Fibroblast of skin of back (primary cell): ENCODE data around the gene CDKL2.
A peak's percentile ranks its signal among the peaks of the same experiment; 100 is the strongest.
"Not testable (repeated sequence)": the region's sequence is repeated elsewhere in the genome, so short reads cannot be mapped to it uniquely, and the experiment has no call there.

Source experiments
- DNase-seq: peaks from one replicate; pipeline ENCODE4 v3.0.0-alpha.2; 2013

The CDKL2 gene

DNA sequence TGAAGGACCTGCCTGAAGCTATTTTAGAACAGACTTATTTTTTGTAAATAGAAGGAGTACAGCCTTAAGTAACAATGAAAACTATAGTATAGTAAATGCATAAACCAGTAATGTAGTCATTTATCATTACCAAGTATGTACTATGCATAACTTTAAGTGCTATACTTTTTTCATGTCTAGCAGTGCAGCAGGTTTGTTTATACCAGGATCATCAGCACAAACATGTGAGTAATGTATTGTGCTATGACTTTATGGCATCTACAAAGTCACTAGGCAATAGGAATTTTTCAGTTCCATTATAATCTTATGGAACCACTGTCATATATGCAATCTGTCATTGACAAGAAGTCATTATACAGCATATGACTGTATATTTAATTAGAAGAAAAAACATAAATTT is 77.9 kb downstream of the CDKL2 start:
- DNase-seq = no peak

DNA sequence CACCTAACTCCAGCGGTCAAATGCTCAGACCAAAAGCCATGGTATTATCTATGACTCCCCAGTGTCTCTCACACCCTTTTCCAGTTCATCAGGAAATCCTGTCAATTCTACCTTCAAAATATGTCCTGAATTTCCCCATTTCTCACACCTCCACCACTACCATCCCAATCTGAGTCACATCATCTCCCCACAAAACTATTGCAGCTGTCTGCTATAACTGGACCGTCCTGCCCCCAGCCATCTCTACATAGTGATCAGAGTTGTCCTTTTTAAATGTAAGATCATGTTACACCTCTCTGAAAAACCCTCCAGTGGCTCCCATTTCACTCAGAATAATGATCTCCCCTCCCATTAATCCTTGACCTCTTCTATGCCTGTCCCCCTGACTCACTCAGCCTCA is 81.3 kb downstream of the CDKL2 start:
- DNase-seq = no peak

GRCh38 chr4:75547647-75548387 is 82.5 kb downstream of the CDKL2 start:
- peak; percentile 32 for DNase-seq

GRCh38 chr4:75545526-75545925 is 84.8 kb downstream of the CDKL2 start:
- peak; percentile 41 for DNase-seq

DNA sequence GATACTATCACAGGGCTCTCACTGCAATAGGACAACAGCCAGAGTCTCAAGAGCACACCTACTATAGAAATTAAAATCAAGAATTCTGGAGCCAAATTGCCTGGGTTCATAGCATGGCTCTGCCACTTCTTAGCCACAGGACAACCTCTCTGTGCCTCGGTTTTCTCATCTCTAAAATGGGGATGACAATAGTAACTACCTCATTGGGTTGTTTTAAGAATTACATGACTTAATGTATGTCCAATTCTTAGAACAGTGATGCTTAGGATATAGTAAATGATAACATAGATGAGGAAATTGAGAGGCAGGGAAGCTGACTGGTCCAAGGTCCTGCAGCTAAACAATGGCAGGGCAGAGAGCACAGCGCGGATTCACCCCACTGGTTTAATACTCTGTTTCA is 85.5 kb downstream of the CDKL2 start:
- DNase-seq = no peak

DNA sequence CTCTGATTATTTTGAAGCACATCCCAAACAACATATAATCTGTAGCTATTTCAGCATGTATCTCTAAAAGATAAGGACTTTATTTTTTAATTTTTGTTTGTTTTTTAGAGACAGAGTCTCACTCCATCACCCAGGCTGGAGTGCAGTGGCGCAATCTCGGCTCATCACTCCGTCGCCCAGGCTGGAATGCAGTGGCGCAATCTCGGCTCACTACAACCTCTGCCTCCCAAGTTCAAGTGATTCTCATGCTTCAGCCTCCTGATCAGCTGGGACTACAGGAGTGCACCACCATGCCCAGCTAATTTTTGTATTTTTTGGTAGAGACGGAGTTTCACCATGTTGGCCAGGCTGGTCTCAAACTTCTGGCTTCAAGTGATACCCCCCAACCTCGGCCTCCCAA is 86.1 kb downstream of the CDKL2 start:
- not testable (repeated sequence) for DNase-seq

DNA sequence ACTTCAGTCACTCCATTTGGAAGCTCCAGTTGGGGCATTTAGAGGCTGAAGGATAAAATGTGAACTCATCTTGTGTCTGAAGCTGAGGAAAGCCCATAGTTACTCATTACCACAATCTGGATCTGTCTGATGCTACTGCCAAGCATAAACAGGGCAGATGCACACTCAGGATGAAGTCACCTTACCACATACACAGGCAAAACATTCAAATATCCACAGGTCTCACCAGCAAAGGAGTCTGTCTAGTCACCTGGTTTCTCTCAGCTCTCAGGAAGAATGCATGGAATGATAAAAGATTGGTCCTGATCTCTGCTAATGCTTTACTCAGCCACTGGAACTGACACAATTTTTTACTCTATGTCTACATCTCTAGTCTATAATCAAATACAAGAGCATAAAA is 87.5 kb downstream of the CDKL2 start:
- peak; percentile 51 for DNase-seq

DNA sequence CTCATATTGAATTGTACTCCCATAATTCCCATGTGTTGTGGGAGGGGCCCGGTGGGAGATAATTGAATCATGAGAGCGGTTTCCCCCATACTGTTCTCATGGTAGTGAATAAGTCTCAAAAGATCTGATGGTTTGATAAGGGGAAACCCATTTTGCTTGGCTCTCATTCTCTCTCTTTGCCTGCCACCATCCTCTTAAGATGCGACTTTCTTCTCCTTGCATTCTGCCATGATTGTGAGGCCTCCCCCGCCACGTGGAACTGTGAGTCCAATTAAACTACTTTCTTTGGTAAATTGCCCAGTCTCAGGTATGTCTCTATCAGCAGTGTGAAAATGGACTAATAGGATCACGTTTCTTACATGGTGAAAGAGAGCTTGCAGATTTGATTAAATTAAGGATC is 93.0 kb downstream of the CDKL2 start:
- not testable (repeated sequence) for DNase-seq

DNA sequence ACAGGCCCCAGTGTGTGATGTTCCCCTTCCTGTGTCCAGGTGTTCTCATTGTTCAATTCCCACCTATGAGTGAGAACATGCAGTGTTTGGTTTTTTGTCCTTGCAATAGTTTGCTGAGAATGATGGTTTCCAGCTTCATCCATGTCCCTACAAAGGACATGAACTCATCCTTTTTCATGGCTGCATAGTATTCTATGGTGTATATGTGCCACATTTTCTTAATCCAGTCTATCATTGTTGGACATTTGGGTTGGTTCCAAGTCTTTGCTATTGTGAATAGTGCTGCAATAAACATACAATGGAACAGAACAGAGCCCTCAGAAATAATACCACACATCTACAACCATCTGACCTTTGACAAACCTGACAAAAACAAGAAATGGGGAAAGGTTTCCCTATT is 96.4 kb downstream of the CDKL2 start:
- not testable (repeated sequence) for DNase-seq

- not testable (repeated sequence) for DNase-seq
Observed at GRCh38 chr4:75533339-75533887, 96.9 kb downstream of the CDKL2 start.

DNA sequence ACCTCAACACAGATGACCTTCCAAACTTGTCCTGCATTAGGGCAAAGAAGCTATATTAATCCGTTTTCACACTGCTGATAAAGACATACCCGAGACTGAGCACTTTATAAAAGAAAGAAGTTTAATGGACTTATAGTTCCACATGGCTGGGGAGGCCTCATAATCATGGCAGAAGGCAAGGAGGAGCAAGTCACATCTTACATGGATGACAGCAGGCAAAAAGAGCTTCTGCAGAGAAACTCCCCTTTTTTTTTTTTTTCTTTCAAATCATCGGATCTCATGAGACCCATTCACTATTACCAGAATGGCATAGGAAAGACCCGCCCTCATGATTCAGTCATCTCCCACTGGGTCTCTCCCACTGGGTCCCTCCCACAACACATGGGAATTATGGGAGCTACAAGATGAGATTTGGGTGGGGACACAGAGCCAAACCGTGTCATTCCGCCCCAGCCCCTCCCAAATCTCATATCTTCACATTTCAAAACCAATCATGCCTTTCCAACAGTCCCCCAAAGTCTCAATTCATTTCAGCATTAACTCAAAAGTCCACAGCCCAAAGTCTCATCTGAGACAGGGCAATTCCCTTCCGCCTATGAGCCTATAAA is 98.7 kb downstream of the CDKL2 start:
- not testable (repeated sequence) for DNase-seq

GRCh38 chr4:75530556-75531322 is 99.6 kb downstream of the CDKL2 start:
- DNase-seq = no peak
